Mesothelial cell of epicardium (in vitro differentiated cells): ENCODE results near the gene TNKS1BP1. TPM values are rescaled to one million over a fixed set of nuclear protein-coding genes. Genes with fewer than 3 reads are reported as not detected.

ENCODE experiments used
- DNase-seq, 2 experiments: peaks; one replicate each; pipeline ENCODE4 v3.0.0; 2021; ENCODE audit warnings: low spot score in 2 of 2; ENCODE audit not compliant: unreplicated experiment in 2 of 2
- H3K27ac Mint-ChIP-seq: 2 replicates; pipeline ENCODE4 v1.8.0; 2021; ENCODE audit warnings: mixed read lengths
- H3K27me3 Mint-ChIP-seq: 2 replicates; pipeline ENCODE4 v1.8.0; 2021; ENCODE audit warnings: low read depth, mixed read lengths
- H3K36me3 Mint-ChIP-seq: 2 replicates; pipeline ENCODE4 v1.8.0; 2021; ENCODE audit warnings: mixed read lengths
- H3K4me1 Mint-ChIP-seq: 2 replicates; pipeline ENCODE4 v1.8.0; 2021; ENCODE audit warnings: mixed read lengths
- H3K4me3 Mint-ChIP-seq: 2 replicates; pipeline ENCODE4 v1.8.0; 2021; ENCODE audit warnings: mild to moderate bottlenecking, moderate library complexity, mixed read lengths
- H3K9me3 Mint-ChIP-seq: 2 replicates; pipeline ENCODE4 v1.8.0; 2021; ENCODE audit warnings: mixed read lengths
- CTCF ChIP-seq: fragments of 200-600 bp; sonication (generic); IDR thresholded peaks from one replicate; pipeline ENCODE4 v1.5.0; 2021; ENCODE audit warnings: antibody characterized with exemption; ENCODE audit not compliant: unreplicated experiment
- total RNA-seq: library from RNA; stranded (reverse); gene quantifications from 3 replicates; pipeline ENCODE4 v1.2.1, GENCODE V29; 2021

The TNKS1BP1 gene
- total RNA-seq, 1 donor from 2014 or later, result 216 TPM

GRCh38 chr11:57263351-57263750 lies 61.4 kb downstream of the TNKS1BP1 start:
- TF ChIP-seq CTCF, result no peak
- Mint-ChIP-seq H3K27me3 (no peaks in the 10 kb centered on the region), H3K9me3 (peaks cover 18% of the 10 kb centered on the region), H3K27ac (no peak overlapping the region), H3K4me3 (no peak overlapping the region), H3K36me3 (peaks cover 2% of the 10 kb centered on the region), H3K4me1 (no peaks in the 10 kb centered on the region)
- DNase-seq, result no peak

DNA sequence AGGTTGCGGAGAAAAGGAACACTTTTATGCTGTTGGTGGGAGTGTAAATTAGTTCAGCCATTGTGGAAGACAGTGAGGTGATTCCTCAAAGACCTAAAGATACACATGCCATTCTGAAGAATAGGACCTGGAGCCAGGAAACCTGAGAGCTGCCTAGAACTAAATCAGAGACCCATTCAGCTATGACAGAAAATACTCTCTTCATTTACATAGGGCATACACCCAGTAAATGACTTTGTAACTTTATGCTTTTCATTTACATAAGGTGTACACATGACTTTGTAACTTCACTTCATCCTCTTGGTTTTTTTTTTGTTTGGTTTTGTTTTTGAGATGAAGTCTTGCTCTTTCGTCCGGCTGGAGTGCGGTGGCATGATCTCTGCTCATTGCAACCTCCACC lies 62.6 kb downstream of the TNKS1BP1 start:
- Mint-ChIP-seq H3K36me3 (peaks cover 2% of the 10 kb centered on the region), H3K4me1 (no peaks in the 10 kb centered on the region), H3K9me3 (peaks cover 12% of the 10 kb centered on the region), H3K4me3 (no peak overlapping the region), H3K27me3 (no peaks in the 10 kb centered on the region), H3K27ac (no peak overlapping the region)
- no peak for DNase-seq
- no peak for TF ChIP-seq CTCF

DNA sequence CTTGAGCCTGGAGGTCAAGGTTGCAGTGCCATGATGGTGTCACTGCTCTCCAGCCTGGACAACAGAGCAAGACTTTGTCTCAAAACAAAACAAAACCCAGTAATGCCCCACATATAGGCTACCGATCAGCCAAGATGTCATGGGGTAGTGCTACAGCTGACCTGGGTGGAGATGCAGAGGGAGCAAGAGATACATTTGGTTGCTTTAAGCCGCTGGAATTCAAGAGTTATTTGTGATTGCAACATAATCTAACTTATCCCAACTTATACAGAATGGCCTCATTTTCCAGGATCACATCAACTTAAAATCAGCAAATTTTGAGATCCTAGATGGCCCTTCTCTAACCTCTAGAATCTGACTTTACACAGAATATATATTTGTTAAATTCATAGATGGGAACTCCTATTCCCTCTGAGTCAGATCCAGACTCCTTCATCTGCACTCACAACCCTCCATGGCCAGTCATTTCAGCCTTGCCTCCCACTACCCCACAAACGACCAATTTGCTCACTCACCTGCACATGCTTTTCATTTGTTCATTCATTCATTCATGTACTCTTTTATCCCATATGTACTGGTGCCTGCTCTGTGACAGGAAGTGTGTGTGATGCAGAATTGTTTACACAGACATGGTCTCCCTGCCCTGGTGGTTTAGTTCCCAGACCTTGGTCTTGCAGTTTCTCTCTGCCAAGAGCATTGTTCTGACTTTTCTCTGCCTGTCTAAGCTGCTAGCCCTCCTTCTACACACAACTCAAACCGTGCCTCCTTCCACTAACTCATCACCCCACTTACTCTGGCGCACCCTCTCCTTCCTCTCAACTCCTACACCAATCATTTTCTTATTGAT lies 63.6 kb downstream of the TNKS1BP1 start:
- H3K4me1 Mint-ChIP-seq, result no peaks in the 10 kb centered on the region
- peaks cover 3% of the 10 kb centered on the region for H3K36me3 Mint-ChIP-seq
- no peak overlapping the region for H3K27ac Mint-ChIP-seq
- TF ChIP-seq CTCF, result no peak
- DNase-seq, result no peak
- peaks cover 17% of the 10 kb centered on the region for H3K9me3 Mint-ChIP-seq
- no peaks in the 10 kb centered on the region for H3K27me3 Mint-ChIP-seq
- no peak overlapping the region for H3K4me3 Mint-ChIP-seq

- H3K27ac Mint-ChIP-seq, result no peak overlapping the region
These were observed 68.6 kb downstream of the TNKS1BP1 start for GRCh38 chr11:57256119-57256518.

GRCh38 chr11:57255618-57256017 lies 69.1 kb downstream of the TNKS1BP1 start:
- no peaks in the 10 kb centered on the region for H3K27me3 Mint-ChIP-seq
- peaks cover 5% of the 10 kb centered on the region for H3K36me3 Mint-ChIP-seq
- H3K4me1 Mint-ChIP-seq, result peaks cover 23% of the 10 kb centered on the region
- no peak overlapping the region for H3K4me3 Mint-ChIP-seq
- no peak for DNase-seq
- no peak for TF ChIP-seq CTCF
- no peak overlapping the region for H3K27ac Mint-ChIP-seq
- peaks cover 19% of the 10 kb centered on the region for H3K9me3 Mint-ChIP-seq

More at GRCh38 chr11:57256119-57256518, 68.6 kb downstream of the TNKS1BP1 start:
- Mint-ChIP-seq H3K27me3 (no peaks in the 10 kb centered on the region), H3K4me3 (no peak overlapping the region), H3K36me3 (peaks cover 5% of the 10 kb centered on the region), H3K4me1 (peaks cover 20% of the 10 kb centered on the region), H3K9me3 (peaks cover 19% of the 10 kb centered on the region)
- no peak for DNase-seq
- no peak for TF ChIP-seq CTCF
